Measurements from ENCODE around the gene FOXP1. TPM values are rescaled to one million over a fixed set of nuclear protein-coding genes. Genes with fewer than 3 reads are reported as not detected.

FOXP1 gene
- total RNA-seq, 1 donor from 2014 or later, result 41.2 TPM

DNA sequence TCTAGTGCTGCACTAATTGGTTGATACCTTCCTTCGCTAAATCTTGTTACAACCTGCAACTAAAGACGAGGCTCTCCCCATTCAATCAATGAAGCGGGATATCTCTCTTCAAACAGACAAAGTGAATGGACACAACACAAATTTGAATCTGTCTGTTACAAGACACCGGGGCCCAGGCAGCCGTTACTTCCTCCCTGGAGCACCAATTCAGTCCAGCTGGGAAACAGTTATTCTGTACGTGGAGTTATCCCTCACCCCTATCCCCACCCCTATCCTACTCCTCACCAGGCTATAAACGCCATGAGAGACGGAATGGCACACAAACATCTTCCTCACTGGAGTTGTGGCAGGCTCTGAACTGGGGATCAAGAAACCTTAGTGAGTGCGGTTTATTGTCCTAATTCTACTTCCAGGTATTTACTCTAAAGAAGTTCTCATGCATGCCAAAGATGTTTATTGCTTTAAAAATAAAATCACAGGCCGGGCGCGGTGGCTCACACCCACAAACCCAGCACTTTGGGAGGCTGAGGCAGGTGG is 181.8 kb downstream of the FOXP1 start:
- Histone ChIP-seq H3K27ac (replicated peaks) (no peak overlapping the region), H3K36me3 (no peaks in the 10 kb centered on the region), H3K4me3 (no peak overlapping the region), H3K9me3 (replicated peaks) (no peaks in the 10 kb centered on the region), H3K27me3 (ENCODE audit: low read depth) (no peaks in the 10 kb centered on the region), H3K4me1 (peaks cover 24% of the 10 kb centered on the region)
- TF ChIP-seq CTCF (IDR thresholded peaks at IDR 0.05; ENCODE audit: borderline replicate concordance), result no peak
- intact Hi-C loops (cut with micrococcal nuclease), result no loop called here
- DNase-seq, result no peak

DNA sequence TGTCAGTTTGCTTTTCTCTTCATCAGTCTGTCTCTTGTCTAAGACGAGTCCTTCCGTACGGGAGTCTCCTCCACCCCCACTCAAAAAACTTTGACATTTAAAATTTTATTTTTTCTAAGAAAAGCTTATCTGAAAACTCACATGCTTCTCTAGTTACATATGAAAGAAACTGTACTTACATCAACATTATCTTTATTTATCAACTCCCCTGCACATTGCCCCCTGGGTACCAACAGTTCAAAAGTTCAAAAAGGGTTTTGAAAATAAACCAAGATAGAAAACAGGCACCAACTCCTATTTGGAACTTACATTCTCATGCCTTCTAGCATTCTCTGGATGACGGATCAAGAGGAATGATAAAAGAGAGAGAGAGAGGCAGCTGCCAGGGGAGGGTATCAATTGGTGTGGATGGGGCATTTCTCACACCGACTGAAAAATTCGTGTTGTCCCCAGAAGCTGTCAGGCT is 182.5 kb downstream of the FOXP1 start:
- no peak overlapping the region for H3K27ac ChIP-seq (replicated peaks)
- no peaks in the 10 kb centered on the region for H3K9me3 ChIP-seq (replicated peaks)
- H3K27me3 ChIP-seq (ENCODE audit: low read depth), result no peaks in the 10 kb centered on the region
- H3K36me3 ChIP-seq, result no peaks in the 10 kb centered on the region
- H3K4me3 ChIP-seq, result no peak overlapping the region
- intact Hi-C loops (cut with micrococcal nuclease), result no loop called here
- TF ChIP-seq CTCF (IDR thresholded peaks at IDR 0.05; ENCODE audit: borderline replicate concordance), result no peak
- DNase-seq, result no peak
- H3K4me1 ChIP-seq, result peaks cover 25% of the 10 kb centered on the region

GRCh38 chr3:71399478-71399877 is 184.1 kb downstream of the FOXP1 start:
- H3K36me3 ChIP-seq, result no peaks in the 10 kb centered on the region
- no peak overlapping the region for H3K4me3 ChIP-seq
- TF ChIP-seq CTCF (IDR thresholded peaks at IDR 0.05; ENCODE audit: borderline replicate concordance), result no peak
- no peaks in the 10 kb centered on the region for H3K9me3 ChIP-seq (replicated peaks)
- no peak for DNase-seq
- no peaks in the 10 kb centered on the region for H3K27me3 ChIP-seq (ENCODE audit: low read depth)
- peaks cover 25% of the 10 kb centered on the region for H3K4me1 ChIP-seq
- intact Hi-C loops (cut with micrococcal nuclease), result loop anchor here (10.0 kb wide), 1 partner anchor 185 kb away; the partner anchor contains the start of gene FOXP1
- no peak overlapping the region for H3K27ac ChIP-seq (replicated peaks)

GRCh38 chr3:71398157-71398836 is 185.2 kb downstream of the FOXP1 start:
- Histone ChIP-seq H3K27me3 (ENCODE audit: low read depth) (no peaks in the 10 kb centered on the region), H3K4me3 (no peak overlapping the region), H3K27ac (replicated peaks) (no peak overlapping the region), H3K36me3 (no peaks in the 10 kb centered on the region), H3K9me3 (replicated peaks) (no peaks in the 10 kb centered on the region), H3K4me1 (peaks cover 32% of the 10 kb centered on the region)
- intact Hi-C loops (cut with micrococcal nuclease), result loop anchor here (10.0 kb wide), 1 partner anchor 187 kb away; the partner anchor contains the start of gene FOXP1
- no peak for TF ChIP-seq CTCF (IDR thresholded peaks at IDR 0.05; ENCODE audit: borderline replicate concordance)
- DNase-seq, result no peak

GRCh38 chr3:71397726-71398125 is 185.8 kb downstream of the FOXP1 start:
- TF ChIP-seq CTCF (IDR thresholded peaks at IDR 0.05; ENCODE audit: borderline replicate concordance), result no peak
- DNase-seq, result no peak
- no peaks in the 10 kb centered on the region for H3K27me3 ChIP-seq (ENCODE audit: low read depth)
- no peaks in the 10 kb centered on the region for H3K9me3 ChIP-seq (replicated peaks)
- no peaks in the 10 kb centered on the region for H3K36me3 ChIP-seq
- no peak overlapping the region for H3K4me3 ChIP-seq
- peaks cover 32% of the 10 kb centered on the region for H3K4me1 ChIP-seq
- no peak overlapping the region for H3K27ac ChIP-seq (replicated peaks)
- intact Hi-C loops (cut with micrococcal nuclease), result loop anchor here (10.0 kb wide), 1 partner anchor 187 kb away; the partner anchor contains the start of gene FOXP1
